ENCODE results near the gene PRCC.

The PRCC gene

DNA sequence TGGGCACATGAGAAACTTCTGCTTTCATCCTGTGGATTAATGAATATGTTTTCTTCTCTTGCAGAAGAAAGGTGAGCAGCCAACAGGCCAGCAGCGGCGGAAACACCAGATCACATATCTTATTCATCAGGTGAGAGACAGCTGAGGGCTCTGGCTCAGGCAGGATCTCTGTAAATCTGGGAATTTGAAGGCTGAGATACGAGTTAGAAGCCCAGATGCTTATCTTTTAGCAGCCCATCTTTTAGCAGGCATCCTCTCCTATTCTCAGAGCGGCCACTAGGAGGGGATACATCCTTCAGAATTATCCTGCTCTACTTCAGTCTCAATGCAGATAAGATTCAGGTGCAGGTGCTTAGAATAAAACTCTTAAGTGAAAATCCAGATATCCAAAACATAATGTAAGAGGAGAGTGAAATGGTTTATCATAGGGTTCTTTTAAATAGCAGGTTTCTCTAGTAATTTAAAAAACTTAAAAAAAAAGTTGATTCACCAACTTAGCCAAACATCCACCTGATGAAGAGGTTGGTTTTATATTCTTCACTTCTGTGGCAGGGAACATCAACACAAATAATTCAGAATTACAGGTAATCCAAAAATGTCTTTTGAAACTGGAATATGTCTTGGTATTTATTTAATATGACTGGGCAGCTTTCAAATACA lies 30.0 kb downstream of the PRCC start:
- DNase-seq: peak in 1 of 2 experiments; percentile 39

DNA sequence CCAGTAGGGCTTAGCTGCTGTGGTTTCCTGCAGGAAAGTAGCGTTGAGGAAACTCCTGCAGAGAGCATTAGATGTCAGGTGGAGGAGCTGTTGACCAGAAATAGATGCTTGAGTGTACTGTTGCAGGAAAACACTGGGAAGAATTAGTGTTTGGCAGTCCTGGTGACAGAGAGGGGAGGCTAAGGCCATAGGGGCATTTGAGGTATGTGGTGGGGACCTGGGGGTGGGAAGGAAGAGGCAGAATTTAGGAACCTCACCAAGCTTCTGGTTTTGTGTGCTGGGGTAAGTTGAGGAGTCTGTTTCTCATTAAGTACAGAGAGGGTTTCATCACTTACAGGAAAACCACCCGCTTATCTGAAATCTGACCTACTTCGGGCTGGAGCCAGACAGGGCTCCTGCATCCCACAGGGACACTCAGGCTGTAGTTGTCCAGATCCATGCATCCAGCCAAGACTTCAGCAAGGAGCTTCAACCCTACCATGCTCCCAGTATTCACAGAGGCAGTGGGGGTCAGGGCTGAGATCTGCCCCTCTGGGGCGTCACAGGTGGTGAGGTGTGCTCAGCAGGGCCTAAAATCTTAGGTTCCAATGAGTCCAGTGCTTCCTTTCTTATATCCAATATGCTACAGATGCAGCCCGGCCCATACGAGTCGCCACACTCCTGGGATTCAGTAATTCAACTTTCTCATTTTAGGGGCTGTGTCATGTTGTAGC lies 34.2 kb downstream of the PRCC start:
- DNase-seq: no peak

DNA sequence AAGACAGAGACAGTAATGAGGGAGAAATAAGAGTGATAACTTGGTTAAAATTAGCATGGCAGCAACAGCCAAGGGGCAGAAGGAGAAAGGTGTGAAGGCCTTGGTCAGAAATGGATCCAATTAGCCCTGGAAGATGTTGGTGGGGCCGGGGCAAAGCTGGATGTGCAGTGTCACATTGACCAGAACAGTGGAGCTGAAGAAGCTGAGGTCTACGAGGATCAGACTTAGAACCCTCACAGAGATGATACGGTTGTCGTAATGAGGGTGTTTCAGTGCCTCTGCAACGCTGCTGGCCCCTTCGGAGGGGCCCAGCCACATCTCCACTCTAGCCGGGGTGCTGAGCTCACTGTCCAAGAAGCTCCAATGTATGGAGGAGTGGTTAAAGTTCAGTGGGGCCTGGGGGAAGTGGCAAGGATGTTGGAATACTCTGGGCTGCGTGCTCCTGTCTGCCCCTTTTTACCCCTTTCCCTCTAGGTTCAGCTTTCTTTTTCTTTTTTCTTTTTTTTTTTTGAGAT lies 35.1 kb downstream of the PRCC start:
- DNase-seq: no peak

DNA sequence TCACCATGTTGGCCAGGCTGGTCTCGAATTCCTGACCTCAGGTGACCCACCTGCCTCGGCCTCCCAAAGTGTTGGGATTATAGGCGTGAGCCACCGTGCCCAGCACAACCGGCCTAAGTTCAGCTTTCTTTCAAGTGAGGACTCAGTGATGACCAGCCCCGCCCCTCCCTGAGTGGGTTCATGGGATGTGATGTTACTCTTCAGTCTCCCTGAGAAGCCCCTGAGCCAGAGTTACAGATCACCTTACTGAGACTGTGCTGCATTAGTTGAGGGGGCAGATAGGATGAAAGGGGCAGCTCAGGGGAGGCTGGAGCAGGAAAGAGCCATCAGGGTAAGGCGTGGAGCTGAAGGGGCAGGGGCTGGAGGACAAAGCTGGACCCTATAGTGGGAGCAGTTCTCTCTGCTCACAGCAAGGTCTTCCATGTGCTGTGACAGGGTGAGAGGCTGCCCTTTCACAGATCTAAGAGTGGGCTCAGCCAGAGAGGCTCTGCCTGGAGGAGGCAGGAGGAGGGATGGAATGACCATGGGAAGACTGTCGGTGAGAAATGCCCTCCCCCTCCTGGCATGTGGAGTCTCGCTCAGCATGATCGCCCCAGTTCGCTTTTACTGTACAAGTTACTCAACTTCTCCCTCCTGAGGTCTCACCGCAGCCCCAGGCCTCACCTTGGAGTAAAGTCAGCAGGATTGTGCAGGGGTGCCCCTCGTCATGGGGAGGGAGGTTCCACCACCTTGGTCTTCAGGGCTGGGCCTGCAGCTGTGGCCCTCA lies 35.9 kb downstream of the PRCC start:
- no peak for DNase-seq

DNA sequence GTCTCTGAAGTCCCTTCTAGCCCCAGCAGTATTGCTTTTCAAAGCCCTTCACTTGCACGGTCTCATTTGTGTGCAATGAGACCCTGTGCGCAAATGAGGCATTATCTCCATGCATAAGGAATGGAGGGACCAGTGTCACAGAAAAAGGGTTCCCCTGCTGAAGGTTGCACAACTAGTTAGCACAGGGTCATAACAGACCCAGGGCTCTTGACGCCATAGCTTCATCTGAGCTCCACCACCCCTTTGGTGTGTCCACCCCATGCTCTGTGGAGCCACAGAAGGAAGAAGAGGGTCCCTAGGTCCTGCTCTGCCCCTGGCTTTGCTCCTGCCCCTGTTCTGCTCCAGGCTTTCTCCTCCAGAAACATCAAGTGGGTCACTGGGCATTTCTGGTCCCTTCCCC lies 36.7 kb downstream of the PRCC start:
- no peak for DNase-seq

DNA sequence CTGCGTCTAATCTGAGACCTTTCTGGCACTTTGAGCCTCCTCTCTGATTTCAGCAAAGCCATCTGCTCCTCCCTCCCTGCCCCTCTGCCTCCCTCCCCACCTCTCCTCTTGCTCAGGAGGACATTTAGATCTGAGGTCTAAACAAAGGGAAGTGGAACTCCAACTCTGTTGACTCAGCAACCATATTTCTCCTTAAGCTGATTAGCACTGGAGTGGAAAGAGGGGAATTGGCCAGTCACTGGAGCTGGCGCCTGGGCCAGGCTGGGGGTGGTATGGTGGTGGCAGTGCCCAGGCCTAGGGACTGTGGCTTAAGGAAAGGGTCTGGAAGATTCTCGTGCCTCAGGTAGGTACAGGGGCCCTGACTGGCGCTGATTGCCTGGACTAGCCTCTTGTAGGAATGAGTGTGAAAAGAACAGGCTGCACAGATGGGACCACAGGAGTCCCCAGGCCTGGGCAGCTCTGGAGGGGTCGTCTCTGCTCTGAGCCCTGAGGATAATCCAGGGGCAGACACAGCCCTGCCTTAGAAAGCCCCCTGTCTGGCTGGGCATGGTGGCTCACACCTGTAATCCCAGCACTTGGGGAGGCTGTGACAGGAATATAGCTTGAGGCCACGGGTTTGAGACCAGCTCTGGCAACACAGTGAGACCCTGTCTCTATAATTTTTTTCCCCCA lies 37.4 kb downstream of the PRCC start:
- DNase-seq: no peak

DNA sequence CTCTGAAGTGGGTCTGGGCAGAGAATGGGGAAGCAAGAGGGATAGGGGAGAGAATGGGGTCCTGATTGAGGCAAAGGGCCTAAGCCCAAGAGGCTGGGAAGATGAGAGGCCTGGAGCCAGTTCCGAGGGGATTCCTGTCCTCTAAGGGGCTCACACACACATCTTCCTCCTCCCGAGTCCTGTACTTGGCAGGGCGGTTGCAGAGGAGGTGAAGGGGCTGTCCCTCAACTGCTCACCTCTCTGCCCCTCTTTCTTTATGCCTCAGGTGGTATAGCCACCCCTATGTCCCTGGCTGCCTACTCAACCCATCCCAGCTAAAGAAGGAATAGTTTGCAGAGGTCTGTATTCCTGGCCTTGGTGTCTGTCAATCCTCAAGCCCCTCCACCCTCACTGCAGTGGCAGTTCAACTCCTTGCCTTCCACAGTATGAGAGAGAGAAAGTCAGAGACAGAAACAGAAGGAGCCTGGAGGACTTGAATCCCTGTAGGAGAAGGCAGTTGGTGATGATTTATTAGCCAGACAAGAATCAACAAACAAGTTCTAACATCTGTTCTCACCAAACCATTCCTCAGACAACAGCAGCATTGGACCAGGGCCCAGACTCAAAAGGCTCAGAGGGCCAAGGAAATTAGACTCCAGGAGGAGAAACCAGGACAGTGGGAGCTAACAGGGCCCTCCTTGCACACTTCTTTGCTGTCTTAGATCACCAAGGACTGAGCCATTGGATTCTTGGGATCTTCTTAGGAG lies 38.6 kb downstream of the PRCC start:
- no peak for DNase-seq

DNA sequence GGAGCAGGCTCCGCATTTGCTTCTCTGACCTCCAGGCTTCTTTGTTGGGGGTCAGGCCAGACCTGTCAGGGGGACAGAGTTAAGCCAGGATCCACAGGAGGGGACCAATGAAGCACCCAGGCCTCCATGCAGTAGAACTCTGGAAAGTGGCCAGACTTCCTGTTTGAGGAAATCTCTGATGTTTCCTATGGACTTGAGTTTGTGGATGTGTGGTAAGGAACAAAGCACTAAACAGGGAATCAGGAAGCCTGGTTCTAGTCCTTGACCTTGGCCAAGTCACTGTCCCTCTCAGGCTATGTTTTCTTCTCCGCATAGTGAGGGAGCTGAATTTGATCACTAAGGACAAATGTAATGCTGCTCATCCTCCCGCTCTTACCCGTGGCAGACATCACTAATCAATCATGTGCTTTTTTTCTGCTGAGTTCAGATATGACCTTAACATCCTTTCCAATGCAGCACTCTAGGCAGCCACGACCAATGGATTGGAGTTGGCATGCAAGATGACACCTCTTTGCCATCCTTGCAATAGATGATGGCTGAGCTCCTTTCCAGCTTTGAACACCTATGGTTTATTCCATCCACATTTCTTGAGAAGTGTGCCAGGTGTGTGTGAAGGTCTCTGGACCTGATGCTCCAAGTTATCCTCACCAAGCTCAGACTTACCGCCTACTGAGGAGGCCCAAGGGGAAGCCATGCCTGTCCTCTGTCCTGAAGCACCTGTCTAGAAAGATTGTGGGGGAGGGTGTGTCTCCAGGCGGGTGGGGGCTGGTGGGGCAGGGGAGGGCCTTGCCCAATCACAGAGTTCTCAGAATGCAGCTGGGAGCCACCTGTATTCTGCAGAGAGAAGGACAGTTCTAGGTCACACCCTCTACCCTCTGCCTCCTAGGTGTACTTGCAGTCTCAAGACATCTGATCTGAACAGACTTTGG lies 39.4 kb downstream of the PRCC start:
- no peak for DNase-seq

DNA sequence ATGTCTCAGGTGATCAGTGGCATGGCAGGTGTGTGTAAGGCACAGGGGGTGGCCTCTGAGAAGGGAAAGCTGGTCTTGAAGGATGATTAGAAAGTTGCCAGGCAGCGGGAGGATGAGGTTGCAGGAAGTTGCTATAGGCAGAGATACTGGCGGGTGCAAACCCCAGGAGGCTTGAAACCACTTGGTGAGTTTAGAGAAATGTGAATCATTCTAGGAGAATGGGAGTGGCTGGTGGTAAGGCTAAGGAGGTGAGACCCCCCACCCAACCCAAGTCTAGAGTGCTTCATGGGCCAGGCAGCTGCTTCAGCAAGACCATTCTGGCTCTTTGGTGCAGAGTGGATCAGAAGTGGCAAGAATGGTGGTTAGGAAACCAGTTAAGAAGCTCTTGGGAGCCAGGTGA lies 40.3 kb downstream of the PRCC start:
- no peak for DNase-seq

DNA sequence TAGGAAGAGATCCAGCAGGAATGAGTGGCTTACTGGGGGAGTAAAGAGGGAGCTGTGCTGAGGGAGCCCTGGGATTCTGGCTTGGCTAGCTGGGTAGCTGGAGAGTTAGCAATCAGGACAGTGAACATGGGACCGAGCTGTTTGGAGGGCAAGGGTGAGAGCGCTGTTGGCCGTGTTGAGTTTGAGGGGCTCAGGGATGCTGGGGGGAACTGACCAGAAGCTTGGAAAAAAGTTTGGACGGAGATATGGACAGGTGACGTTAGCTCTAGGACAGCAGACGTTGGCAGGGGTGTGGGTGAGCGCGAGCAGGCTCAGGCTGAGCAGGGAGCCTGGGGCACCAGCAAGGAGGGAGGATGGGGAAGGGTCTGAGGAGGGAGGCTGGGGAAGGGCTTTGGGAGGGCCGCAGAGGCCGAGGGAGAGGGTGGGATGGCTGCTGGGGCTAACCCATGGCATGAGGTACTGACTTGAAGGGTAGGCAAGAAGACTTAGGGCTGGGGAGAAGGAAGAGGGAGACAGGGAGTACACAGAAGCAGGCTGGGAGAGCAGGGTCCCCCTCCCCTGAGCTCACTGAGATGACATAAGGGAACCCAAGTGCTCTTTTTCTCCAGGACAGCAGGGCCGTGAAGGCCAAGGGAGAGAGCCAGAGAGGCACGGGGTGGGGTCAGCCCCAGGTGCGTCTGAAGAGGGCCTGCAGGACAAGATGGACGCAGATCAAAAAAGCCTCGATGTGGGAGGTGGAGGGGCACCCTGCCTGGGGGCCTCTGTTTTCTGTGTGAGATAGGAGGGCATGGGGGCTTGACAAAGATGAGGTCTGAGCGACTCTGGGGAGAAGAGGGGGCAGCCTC lies 41.1 kb downstream of the PRCC start:
- DNase-seq: no peak

DNA sequence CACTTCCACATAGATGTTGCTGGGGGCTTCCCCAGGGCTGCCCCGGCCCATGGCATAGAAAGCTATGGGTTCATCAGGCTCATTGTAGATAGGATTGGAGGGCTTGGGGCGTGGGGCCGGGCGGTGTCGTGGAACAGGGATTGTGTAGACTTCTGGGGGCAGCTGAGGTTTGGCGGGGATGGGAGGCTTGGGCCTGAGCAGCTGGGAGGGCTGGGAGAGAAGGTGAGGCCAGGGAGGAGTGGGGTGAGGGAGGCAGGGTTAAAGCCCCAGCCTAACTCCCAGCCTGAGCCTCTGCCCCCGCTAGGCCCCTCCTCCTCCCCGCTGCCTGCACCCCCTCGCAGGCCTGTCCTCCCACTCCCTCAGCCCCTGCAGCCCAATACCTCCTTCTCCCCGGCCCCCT lies 41.9 kb downstream of the PRCC start:
- no peak for DNase-seq

DNA sequence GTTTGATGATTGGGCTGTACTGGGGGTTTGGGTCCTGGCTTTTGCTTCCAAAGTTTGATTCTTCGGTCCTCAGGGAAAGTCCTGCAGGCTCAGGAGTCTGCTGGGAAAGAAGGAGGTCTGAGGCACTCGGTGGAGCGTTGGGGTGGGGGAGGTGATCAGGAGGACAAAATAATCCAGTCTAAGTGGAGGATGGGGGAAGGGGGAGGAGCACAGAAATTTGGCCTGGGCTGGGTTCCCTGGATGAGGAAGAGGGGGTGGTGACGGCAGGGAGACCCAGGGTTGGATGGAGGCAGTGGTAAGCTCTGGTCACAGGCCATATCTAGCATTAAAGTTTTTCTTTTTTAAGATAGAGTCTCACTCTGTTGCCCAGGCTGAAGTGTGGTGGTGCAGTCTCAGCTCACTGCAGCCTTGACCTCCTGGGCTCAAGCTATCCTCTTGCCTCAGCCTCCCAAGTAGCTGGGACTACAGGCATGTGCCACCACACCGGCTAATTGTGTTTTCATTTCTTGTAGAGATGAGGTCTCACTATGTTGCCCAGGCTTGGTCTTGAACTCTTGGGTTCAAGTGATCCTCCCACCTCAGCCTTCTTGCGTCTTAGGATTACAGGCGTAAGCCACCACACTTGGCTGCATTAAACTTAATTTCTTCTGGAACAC lies 42.5 kb downstream of the PRCC start:
- no peak for DNase-seq

DNA sequence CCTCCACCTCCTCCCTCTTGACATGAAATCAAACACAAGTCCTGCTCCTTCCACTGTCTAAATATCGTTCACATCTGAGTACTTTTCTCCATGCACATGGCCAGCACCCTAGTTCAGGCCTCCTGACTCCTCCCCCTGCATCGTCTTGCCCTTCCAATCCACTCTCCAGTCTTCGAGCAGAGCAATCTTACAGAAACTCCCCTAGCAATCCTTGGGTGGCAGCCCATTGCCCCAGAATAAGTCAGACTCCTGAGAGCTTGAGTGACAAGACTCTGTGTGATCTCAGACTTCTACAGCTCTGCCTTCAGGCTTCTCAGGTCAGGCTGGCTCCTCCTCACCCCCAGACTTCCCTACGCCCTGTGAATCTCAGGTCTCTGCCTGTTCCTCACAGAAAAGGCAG lies 43.8 kb downstream of the PRCC start:
- DNase-seq: no peak

DNA sequence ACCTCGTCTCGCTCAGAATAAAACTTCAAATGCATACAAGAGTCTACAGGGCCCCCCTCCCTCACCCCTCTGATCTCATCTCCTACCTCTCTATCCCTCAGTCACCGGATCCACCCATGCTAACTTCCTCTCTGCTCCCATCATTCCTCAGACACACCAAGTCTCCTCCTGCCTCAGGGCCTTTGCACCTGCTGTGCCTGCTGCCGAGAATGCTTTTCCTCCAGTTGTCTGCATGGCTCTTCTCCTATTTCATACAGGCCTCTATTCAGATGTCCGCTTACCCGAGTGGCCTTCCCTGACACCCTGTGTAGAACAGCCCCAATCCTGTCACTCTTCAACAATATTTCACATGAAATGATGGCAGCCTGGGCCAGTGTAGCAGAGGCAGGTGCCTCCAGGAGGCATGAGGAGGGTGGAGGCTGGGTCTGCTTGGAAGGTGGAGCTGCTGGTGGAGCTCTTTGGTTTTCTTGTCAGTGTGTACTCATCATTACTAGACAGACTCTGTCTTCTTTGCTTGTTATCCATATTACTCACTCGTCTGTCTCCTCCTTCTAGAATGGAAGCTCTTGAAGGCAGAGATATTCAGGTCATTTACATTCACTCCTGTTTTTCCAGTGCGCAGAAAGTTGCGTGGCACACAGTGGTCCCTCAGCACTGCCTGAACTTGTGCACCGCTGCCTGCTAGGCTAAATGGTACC lies 45.1 kb downstream of the PRCC start:
- DNase-seq: no peak

DNA sequence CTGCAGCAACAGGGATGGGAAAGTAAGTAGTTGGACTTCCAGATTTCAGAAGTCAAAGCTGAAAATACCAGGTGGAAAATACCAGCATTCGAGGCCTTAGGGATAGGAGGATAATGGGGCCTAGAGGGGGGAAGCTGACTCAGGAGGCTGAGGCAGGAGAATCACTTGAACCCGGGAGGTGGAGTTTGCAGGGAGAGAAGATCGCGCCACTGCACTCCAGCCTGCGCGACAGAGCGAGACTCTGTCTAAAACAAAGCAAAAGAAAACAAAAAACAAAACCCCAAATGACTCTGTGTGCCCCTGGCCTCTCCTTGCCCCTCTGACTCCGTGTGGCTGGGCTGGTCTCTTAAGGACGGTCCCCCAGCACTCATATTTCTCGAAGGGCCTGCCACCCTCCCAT lies 46.0 kb downstream of the PRCC start:
- no peak for DNase-seq

DNA sequence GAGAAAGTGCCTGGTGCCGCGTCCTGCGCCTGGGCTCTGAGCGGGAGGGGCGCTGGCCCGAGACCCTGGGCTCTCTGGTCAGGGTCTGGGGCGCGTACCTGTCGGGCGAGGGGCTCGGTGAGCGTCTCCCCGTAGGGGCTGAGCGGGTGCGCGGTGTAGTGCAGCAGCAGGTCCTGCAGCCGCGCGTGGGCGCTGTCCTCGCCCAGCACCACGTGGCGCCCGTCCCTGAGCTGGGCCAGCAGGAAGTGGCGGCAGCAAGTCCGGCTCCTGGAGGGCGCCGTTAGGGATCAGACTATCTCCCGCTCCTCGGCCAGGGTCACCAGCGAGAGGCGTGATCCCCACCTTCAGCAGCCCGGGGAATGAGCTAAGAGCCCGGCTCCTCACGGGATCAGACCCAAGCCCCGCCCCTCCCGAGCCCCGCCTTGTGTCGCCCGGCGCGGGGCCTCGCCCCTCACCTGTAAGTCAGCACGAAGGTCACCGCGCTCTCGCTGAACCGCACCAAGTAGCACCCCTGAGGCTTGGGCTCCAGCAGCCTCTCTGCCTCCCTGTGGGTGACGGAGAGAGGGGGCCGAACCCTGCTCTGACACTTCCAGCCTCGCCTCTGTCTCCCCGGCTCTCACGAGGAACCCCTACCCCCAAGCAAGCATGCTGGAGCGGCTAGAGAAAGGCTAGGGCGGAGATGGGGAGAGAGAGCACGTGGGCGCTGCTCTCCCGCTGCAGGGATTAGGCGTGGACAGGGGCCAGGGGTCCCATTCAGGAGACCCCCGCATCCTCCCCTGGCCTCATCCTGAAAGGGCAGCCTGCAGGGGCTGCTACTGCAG lies 46.6 kb downstream of the PRCC start:
- no peak for DNase-seq

DNA sequence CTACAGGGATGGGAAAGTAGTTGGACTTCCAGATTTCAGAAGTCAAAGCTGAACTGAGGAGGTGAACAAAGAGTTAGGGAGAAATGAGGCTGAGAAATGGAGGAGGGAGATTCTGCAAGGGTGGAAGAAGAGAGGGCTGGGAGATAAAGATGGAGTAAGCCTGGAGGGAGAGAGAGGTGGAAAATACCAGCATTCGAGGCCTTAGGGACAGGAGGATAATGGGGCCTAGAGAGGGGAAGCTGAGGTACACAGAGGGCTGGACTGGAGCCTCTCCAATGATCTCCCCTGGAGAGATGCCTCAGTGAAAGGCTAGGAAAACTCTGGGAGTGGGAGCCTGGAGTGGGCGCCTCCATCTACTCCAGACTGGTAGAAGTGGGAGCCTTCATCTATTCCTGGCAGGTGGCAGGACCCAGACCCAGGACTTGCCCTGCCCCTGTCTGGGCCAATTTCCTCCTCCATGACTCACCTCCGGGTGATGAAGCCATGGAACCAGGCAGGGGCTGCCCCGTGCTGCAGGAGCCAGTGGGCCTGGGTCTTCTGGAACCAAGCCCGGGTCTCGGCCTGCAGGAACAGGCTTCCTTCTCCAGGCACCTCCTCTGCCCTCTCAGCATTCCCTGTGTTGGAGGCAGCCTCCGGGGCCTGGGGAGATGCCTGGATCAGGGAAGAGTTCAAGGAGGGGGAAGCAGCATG lies 47.4 kb downstream of the PRCC start:
- DNase-seq: no peak

Measured in SW 1271 (cell line).